ENCODE measurements around the gene STH. TPM values are rescaled to one million over a fixed set of nuclear protein-coding genes. Genes with fewer than 3 reads are reported as not detected.
"Not testable (repeated sequence)": the region's sequence is repeated elsewhere in the genome, so short reads cannot be mapped to it uniquely, and the experiment has no call there.

Gene STH, protein sequence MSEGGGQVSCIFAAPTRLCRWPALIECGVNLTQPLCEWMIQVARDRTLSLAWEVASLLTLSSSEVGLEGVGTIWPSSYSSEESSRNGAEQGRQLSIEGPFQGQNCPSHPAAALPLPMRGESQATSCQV
- total RNA-seq = 1.7 TPM

DNA sequence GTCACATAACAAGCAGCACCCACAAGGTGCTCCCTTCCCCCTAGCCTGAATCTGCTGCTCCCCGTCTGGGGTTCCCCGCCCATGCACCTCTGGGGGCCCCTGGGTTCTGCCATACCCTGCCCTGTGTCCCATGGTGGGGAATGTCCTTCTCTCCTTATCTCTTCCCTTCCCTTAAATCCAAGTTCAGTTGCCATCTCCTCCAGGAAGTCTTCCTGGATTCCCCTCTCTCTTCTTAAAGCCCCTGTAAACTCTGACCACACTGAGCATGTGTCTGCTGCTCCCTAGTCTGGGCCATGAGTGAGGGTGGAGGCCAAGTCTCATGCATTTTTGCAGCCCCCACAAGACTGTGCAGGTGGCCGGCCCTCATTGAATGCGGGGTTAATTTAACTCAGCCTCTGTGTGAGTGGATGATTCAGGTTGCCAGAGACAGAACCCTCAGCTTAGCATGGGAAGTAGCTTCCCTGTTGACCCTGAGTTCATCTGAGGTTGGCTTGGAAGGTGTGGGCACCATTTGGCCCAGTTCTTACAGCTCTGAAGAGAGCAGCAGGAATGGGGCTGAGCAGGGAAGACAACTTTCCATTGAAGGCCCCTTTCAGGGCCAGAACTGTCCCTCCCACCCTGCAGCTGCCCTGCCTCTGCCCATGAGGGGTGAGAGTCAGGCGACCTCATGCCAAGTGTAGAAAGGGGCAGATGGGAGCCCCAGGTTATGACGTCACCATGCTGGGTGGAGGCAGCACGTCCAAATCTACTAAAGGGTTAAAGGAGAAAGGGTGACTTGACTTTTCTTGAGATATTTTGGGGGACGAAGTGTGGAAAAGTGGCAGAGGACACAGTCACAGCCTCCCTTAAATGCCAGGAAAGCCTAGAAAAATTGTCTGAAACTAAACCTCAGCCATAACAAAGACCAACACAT is at the start of gene STH:
STH (plus strand) TSS at position 264 of the 913 bp plus-strand sequence; CDS start at position 294, 30 bp downstream.
- DNase-seq = no peak

DNA sequence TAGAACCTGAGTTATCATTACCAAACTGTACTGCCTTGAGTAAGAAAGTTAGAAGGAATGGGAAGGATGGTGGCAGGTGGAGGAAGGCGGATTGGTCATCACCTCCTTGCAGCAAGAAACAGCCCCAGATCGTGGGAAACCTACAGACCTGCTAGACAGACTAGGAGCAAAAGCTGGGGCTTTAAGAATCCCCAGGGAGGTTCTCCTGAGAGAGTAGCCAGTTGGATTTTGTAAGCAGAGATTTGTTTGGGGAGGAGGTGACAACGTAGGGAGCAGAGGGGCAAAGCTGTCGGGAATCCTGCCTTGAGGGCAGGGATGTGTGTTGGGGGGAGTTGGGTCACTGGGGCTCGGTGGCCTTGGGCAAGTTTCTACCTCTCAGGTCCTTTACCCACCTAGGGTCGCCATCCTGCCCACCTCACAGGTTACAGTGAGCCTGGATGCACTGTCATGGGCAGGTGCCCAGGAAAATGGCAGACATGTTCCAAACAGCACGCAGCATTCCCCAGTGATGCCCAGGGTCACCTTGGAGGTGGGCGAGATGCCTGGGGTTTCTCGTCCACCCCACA is 49.2 kb upstream of the STH start:
- no peak for DNase-seq

DNA sequence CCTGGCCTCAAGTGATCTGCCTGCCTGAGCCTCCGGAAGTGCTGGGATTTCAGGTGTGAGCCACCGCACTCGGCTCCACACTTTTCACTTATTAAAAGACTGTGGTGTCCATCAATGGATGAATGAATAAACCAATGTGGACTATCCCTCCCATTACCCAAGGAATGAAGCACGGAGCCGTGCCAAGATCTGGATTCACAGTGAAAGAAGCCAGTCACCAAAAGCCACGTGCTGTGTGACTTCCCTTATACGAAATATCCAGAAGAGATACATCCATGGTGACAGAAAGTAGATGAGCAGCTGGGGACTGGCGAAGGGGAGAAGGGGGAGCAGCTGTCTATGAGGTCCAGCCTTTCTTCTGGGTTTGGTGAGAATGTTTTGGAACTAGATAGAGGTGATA is 48.2 kb upstream of the STH start:
- DNase-seq = no peak

DNA sequence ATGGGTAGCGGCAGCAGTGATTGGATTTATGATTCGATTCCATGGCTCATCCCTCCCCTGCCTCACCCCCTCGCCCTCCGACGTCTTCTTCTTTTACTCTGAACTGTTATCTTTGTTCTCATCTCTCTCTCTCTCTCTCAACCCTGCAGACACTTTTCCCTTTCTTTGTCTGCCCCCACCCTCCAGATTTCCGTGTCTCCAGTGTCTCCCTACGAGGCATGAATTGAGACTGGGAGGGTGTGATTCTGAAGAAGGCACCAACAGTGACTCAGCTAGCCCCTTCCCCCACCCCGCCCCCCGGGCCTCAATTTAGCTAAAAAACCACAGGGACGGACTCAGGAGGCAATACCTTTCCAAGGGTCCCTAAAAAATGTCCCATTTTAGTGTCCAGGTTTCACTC is 47.6 kb upstream of the STH start:
- no peak for DNase-seq

DNA sequence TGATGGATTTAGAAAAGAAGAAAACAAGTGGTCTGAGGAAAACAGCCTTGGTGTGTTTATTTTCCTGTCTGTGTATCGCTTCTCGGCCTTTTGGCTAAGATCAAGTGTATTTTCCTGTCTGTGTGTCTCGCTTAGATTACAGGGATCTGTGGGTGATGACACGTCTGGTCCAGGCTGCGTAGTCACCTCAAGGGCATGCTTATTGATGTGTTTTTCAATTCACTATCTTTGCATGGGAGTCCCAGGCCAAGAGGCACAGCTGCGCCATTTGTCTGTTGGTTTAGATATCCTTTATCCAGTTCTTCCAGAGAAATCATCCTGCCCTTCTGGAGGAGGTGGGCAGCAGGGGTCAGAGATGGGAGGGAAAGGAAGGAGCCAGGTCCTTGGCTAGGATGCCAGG is 47.1 kb upstream of the STH start:
- no peak for DNase-seq

DNA sequence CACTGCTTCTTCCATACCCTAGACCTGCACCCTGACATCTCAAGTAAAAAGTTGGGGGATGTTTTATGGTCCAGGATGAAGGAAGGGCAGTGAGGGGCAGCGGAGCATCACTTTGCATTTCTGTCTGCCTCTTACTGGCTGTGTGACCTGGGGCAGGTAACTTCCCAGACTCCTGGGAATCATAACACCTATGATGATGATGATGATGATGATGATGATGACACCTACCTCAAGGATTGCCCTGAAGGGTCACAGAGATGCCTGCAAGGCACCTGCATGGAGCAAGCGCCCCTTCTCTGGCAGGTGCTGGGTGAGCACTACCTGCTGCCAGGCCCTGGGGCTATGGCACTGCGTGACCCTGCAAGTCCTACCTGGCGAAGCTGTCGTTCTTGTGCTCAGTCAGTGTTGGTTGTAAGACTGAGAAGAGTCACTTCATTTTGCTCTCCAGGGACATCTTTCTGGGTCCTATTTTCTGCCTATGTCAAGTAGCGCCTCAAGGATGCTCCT is 46.2 kb upstream of the STH start:
- no peak for DNase-seq

DNA sequence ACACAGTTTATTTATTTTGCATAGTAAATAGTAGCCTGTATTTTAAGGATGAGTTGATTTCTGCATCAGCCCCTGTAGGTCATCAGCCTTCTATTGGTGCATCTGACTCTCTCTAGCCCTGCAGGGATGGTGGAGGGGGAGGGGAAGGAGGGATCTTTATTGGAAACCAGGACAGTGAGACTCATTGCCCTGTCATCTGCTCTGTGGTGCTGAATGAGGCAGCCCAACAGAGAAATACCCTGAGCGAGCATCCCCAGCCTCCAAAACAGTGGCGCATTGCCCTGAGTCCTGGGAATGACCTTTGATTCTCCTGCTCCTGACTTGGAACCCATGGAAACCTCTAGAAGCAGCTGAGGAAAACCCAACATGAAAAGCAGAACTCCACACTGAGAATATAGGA is 45.5 kb upstream of the STH start:
- DNase-seq = no peak

DNA sequence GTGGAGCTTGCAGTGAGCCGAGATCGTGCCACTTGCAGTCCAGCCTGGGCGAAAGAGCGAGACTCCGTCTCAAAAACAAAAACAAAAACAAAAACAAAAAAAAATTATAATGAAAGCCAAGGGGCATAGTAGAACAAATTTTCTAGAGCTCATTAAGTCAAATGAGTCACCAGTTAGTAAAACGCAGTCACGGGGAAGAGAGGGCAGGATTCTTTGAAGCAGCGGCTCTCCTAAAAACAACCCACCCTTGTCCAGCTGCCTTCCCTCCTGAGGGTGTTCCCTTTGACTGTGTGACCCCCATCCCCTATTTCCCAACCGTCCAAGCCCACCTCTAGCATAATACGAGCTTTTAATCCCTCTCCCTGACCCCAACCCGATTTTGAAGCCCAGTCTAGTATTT is 44.1 kb upstream of the STH start:
- DNase-seq = no peak

DNA sequence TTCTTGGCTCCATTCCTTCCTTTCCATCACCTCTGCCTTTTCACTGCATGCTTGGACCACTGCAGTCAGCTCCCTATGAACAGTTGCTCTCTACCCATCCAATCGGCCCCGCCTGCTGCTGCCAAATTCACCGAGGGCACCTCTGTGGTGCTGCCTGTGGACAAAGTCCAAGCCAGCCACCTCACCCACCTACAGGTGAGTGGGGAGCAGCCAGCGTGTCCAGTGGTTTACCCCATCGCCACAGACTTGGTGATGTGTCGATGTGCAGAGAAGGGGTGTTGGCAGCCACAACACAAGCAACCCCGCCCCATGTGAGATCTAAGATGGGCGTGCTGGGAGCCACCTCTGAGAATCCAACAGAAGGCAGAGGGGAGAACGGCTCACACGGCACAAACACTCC is 43.7 kb upstream of the STH start:
- DNase-seq = no peak

DNA sequence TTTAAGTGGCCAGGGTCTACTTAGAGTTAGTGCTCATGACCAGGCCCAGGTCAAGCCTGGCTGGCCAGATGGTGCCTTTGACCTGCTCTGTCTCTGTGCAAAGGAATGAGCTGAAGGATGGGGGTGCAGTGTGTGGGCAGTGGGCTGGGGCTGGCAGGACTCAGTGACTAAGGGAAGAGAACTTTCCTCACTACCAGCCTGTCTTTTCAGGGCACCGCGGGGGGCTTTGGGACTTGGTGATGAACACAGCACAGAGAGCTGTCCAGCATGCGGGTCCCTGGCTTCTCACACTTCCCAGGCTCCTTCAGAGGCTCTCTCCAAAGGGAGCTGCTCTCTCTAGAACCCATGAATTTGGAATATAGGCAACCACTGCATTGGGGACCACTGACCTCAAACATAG is 43.0 kb upstream of the STH start:
- no peak for DNase-seq

DNA sequence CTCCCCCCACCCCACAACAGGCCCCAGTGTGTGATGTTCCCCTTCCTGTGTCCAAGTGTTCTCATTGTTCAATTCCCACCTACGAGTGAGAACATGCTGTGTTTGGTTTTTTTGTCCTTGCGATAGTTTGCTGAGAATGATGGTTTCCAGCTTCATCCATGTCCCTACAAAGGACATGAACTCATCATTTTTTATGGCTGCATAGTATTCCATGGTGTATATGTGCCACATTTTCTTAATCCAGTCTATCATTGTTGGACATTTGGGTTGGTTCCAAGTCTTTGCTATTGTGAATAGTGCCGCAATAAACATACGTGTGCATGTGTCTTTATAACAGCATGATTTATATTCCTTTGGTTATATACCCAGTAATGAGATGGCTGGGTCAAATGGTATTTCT is 42.3 kb upstream of the STH start:
- DNase-seq = not testable (repeated sequence)

DNA sequence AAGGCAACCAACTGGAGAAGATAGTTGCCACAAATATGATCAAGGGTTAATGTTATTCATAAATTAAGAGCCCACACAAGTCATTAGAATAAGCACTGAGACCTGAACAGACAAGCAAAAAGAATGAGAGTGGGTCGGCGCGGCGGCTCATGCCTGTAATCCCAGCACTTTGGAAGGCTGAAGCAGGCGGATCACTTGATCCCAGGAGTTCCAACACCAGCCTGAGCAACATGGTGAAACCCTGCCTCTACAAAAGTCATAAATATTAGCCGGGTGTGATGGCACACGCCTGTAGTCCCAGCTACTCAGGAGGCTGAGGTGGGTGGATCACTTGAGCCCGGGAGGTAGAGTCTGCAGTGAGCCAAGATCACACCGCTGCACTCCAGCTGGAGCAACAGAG is 40.7 kb upstream of the STH start:
- DNase-seq = no peak

DNA sequence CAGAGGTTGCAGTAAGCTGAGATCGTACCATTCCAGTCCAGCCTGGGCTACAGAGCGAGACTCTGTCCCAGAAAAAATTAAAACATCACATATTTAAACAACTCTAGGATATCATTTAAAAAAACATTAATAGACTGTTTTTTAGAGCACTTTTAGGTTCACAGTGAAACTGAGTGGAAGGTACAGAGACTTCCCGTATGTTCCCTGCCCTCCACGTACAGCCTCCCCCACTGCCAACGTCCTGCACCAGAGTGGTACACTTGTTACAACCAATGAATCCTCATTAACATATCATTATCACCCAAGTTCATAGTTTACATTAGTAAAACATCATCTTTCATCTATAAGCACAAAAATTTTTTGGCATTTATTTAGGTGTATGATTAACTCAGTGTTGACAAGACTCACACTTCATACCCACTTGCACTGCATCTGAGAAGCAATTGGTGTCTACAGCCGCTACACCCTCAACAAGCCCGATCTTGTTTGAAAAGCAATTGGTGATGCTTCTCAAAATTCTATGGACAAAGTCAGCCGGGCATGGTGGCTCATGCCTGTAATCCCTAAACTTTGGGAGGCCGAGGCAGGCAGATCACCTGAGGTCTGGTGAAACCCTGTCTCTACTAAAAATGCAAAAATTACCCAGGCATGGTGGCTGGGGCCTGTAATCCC is 39.9 kb upstream of the STH start:
- DNase-seq = no peak

DNA sequence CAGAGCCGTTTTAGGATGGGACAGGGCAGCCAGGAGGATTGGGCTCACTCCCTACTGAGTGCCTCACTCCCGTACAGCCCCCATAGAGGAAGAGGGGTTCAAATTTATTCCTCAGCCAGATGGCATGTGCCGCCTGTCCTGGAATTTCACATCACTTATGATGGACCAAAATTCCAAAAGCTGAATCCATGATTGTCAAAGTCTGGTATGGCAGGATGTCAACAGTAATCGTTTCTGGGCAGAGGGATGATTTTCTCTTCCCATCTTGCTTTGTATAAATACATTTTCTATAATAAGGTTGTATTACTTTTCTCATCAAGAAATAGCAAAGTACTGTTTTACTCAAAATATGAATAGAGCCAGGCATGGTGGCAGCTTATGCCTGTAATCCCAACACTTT is 38.7 kb upstream of the STH start:
- DNase-seq = no peak

DNA sequence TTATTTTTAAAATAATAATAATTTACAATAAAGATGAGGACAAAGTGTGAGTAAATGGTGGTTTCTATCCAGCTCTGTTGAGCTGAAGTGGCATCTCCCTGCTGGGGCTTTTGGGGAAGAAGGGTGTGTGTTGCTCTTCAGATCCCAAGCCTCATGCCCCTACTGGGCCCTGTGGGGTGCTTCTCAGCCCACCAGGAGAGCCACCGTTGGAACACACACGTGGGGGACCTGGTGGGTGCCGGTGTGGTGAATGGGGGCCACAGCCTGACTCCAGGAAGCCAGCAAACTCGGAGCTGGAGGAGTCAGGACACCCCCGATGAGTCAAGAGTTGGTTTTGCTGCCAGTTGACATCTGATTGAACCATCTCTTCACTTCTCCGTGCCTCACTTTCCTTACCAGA is 37.8 kb upstream of the STH start:
- DNase-seq = no peak

DNA sequence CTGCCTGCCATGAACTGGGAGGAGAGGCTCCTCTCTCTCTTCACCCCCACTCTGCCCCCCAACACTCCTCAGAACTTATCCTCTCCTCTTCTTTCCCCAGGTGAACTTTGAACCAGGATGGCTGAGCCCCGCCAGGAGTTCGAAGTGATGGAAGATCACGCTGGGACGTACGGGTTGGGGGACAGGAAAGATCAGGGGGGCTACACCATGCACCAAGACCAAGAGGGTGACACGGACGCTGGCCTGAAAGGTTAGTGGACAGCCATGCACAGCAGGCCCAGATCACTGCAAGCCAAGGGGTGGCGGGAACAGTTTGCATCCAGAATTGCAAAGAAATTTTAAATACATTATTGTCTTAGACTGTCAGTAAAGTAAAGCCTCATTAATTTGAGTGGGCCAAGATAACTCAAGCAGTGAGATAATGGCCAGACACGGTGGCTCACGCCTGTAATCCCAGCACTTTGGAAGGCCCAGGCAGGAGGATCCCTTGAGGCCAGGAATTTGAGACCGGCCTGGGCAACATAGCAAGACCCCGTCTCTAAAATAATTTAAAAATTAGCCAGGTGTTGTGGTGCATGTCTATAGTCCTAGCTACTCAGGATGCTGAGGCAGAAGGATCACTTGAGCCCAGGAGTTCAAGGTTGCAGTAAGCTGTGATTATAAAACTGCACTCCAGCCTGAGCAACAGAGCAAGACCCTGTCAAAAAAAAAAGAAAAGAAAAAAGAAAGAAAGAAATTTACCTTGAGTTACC is 36.7 kb upstream of the STH start:
- no peak for DNase-seq

DNA sequence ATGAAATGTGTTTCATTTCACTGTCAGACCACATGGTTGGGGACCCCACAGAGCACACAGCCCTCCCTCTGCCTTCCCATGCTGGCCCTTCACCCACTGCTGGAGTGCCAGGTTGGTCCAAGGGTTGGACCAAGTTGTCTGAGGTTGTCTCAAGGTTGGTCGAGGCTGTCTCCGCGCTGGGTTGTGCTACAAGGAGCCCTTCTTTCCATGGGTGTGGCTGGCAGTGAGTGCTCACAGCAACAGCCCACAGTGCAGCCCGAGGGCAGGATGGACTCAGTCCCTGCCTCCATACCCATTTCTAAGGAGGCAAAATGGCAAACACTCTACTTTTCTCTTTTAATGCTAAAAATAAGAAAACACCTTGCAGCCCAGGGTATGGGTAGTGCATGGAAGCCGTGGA is 35.8 kb upstream of the STH start:
- DNase-seq = no peak

DNA sequence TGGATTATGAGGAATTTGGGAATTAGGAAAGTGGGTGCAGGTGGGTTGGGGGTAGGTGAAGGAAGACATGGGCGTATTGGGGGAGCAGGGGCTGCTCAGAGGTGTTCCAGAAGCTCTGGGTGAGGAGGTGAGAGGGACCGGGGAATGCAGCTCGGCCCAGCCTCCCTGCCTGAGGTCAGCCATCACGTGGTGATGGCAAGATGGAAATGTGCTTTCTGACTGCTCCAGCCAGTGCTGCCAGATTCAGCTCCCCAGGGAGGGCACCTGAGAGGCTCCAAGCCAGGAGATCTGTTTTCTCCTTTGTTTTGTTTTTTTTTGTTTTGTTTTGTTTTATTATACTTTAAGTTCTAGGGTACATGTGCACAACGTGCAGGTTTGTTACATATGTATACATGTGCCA is 35.2 kb upstream of the STH start:
- no peak for DNase-seq

DNA sequence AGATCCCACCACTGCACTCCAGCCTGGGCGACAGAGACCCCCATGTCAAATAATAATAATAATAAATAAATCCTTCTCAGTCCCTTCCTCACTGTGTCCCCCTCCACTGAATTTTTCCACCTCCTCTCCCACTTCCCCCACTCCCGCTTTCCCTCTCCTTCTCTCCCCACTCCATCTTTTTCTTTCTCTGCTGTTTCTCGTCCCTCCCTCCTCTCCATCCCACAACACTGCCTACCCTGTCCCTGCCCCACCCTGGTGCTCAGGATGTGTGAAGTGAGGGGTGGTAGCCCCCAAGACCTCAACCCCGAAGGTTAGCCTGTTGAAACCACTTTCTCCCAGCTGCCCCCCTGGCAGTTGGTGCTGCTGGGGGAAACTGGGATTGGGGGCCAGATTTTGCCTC is 34.4 kb upstream of the STH start:
- DNase-seq = no peak

DNA sequence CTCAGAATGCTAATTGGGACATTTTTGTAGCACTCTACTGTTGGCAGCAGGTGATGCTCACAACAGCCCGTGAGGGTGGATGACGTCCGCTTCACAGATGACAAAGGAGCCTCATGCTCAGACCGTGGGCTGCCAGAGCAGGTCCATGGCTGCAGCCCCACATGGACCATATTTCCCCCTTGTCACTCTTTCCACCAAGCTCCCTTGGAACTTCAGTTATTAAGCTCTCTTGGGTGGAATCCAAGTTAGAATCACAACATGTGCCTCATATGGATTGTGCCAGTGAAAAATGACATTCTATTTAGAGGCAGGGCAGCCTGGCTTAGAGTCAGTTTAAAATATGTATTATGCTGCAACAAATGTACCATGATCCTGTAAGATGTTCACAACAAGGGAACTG is 33.2 kb upstream of the STH start:
- DNase-seq = peak; percentile 20

DNA sequence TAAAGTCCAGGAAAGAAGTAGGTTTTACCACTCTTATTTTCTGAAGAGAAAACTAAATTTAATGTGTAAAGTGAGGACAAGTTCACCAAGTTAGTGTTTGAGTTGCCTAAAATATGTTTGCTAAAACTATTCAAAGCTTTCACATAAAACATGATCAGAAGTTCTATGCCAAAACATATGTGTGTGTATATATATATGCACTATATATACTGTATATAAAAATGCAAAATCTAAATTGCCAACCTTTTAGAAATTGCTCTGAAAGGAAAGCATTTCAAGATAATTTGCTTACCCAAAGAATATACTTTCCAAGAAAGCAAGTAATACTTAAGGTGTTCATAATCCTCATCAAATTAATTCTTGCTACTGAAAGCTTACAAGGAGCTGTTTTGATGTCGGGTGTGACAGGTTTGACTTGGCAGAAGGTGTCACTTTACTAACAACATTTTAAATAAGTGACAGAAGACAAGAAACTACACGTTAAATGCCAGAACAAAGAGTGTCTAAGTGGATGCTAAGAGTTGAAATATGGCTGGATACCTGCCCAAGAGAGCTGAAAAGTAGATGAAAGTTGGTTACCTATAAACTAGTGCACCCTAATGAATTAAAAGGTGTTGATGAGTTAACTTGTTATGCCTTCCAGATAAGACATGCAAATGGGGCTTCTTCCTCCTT is 32.3 kb upstream of the STH start:
- no peak for DNase-seq

DNA sequence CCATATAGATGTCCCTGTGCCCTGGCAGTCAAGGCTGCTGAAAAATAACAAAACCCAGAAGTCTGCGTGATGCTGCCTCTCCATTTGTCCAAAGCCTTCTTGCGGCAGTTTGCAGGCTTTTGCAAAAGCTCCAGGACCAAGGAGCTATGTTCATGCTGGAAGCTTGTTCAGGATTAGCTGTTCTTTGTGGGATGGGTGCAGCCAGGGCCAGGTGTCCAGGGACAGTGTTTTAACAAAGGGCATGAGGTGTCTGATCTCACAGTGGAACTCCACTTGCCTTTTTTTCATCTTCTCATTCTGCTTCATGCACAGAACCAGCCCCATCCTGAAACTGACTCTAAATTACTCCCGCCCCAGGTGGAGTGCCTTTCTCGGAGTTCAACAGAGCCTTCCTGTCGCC is 31.7 kb upstream of the STH start:
- no peak for DNase-seq
